Ascending aorta (tissue), 2 donors: ENCODE data around the gene TMPRSS2. TPM values are rescaled to one million over a fixed set of nuclear protein-coding genes. Genes with fewer than 3 reads are reported as not detected.

Source experiments
- DNase-seq, 2 donors: peaks; one replicate each; pipeline ENCODE4 v3.0.0-alpha.2; 2019; ENCODE audit warnings: low spot score in 2 of 2
- H3K27ac ChIP-seq, 2 donors: fragments of 200-600 bp; sonication (generic); one replicate each; pipeline ENCODE4 v1.5.1; 2016 to 2017; ENCODE audit warnings: mild to moderate bottlenecking in 1 of 2
- H3K27me3 ChIP-seq: fragments of 200-600 bp; sonication (generic); one replicate; pipeline ENCODE4 v1.5.1; 2017
- H3K36me3 ChIP-seq, 2 donors: fragments of 200-600 bp; sonication (generic); one replicate each; pipeline ENCODE4 v1.5.1; 2016
- H3K4me1 ChIP-seq, 2 donors: fragments of 200-600 bp; sonication (generic); one replicate each; pipeline ENCODE4 v1.5.1; 2016 to 2017; ENCODE audit warnings: mild to moderate bottlenecking in 1 of 2
- H3K4me3 ChIP-seq, 2 donors: fragments of 200-600 bp; sonication (generic); one replicate each; pipeline ENCODE4 v1.5.1; 2016 to 2017; ENCODE audit warnings: mild to moderate bottlenecking in 1 of 2
- H3K9me3 ChIP-seq, 2 donors: fragments of 200-600 bp; sonication (generic); one replicate each; pipeline ENCODE4 v1.5.1; 2016
- CTCF ChIP-seq, 3 experiments: fragments of 200-600 bp in 2 of 3; fragments of 450-650 bp in 1 of 3; sonication (generic) in 2 of 3; IDR thresholded peaks; one replicate each; pipeline ENCODE4 v1.5.1; 2016 to 2019; ENCODE audit warnings: antibody characterized with exemption in 3 of 3, mild to moderate bottlenecking in 1 of 3, moderate library complexity in 1 of 3
- intact Hi-C: fragments of 100-400 bp; cut with DNase I; formaldehyde crosslinking; loops from one replicate; pipeline ENCODE4 v1.15.1; 2023
- total RNA-seq: library from RNA; depleted of rRNA; stranded (reverse); fragments of >200 nt; gene quantifications from one replicate; pipeline ENCODE4 v1.1.0, GENCODE V29; 2016

The TMPRSS2 gene
- total RNA-seq, 1 donor from 2014 or later, result not detected

- Histone ChIP-seq H3K4me1 (no peaks in the 10 kb centered on the region), H3K36me3 (no peaks in the 10 kb centered on the region), H3K4me3 (no peak overlapping the region), H3K27me3 (no peaks in the 10 kb centered on the region), H3K9me3 (no peaks in the 10 kb centered on the region), H3K27ac (no peak overlapping the region)
- DNase-seq, result no peak
- no peak for TF ChIP-seq CTCF (IDR thresholded peaks at IDR 0.05)
- intact Hi-C loops, result no loop called here
Observed at GRCh38 chr21:41481191-41481590, 26.8 kb downstream of the TMPRSS2 start.

- no peaks in the 10 kb centered on the region for H3K36me3 ChIP-seq
Observed at GRCh38 chr21:41480086-41480690, 27.8 kb downstream of the TMPRSS2 start.

GRCh38 chr21:41479686-41480085 lies 28.3 kb downstream of the TMPRSS2 start:
- Histone ChIP-seq H3K4me1 (no peaks in the 10 kb centered on the region), H3K27ac (no peak overlapping the region), H3K9me3 (no peaks in the 10 kb centered on the region), H3K36me3 (no peaks in the 10 kb centered on the region), H3K4me3 (no peak overlapping the region), H3K27me3 (no peaks in the 10 kb centered on the region)
- intact Hi-C loops, result no loop called here
- DNase-seq, result no peak
- no peak for TF ChIP-seq CTCF (IDR thresholded peaks at IDR 0.05)

More at GRCh38 chr21:41480086-41480690, 27.8 kb downstream of the TMPRSS2 start:
- Histone ChIP-seq H3K4me3 (no peak overlapping the region), H3K27me3 (no peaks in the 10 kb centered on the region), H3K4me1 (no peaks in the 10 kb centered on the region), H3K9me3 (no peaks in the 10 kb centered on the region), H3K27ac (no peak overlapping the region)
- no peak for TF ChIP-seq CTCF (IDR thresholded peaks at IDR 0.05)
- intact Hi-C loops, result no loop called here
- DNase-seq, result no peak

- Histone ChIP-seq H3K4me1 (no peaks in the 10 kb centered on the region), H3K36me3 (no peaks in the 10 kb centered on the region), H3K4me3 (no peak overlapping the region), H3K9me3 (no peaks in the 10 kb centered on the region), H3K27me3 (no peaks in the 10 kb centered on the region), H3K27ac (no peak overlapping the region)
- no peak for TF ChIP-seq CTCF (IDR thresholded peaks at IDR 0.05)
- intact Hi-C loops, result no loop called here
- no peak for DNase-seq
Observed at GRCh38 chr21:41478319-41479177, 29.4 kb downstream of the TMPRSS2 start.

- Histone ChIP-seq H3K9me3 (no peaks in the 10 kb centered on the region), H3K27me3 (no peaks in the 10 kb centered on the region), H3K4me1 (no peaks in the 10 kb centered on the region), H3K36me3 (no peaks in the 10 kb centered on the region), H3K4me3 (no peak overlapping the region), H3K27ac (no peak overlapping the region)
- intact Hi-C loops, result no loop called here
- DNase-seq, result no peak
- TF ChIP-seq CTCF (IDR thresholded peaks at IDR 0.05), result no peak
Observed at GRCh38 chr21:41477641-41478318, 30.2 kb downstream of the TMPRSS2 start.
